HG03469 (cell line): ENCODE data around the gene PLEKHA7.

ENCODE experiments used
- ATAC-seq: cut with Tn5 transposase; IDR thresholded peaks from one replicate; pipeline ENCODE4 v1.9.1; 2021; ENCODE audit warnings: mild to moderate bottlenecking, moderate library complexity, moderate number of reproducible peaks; ENCODE audit not compliant: unreplicated experiment

PLEKHA7 gene

DNA sequence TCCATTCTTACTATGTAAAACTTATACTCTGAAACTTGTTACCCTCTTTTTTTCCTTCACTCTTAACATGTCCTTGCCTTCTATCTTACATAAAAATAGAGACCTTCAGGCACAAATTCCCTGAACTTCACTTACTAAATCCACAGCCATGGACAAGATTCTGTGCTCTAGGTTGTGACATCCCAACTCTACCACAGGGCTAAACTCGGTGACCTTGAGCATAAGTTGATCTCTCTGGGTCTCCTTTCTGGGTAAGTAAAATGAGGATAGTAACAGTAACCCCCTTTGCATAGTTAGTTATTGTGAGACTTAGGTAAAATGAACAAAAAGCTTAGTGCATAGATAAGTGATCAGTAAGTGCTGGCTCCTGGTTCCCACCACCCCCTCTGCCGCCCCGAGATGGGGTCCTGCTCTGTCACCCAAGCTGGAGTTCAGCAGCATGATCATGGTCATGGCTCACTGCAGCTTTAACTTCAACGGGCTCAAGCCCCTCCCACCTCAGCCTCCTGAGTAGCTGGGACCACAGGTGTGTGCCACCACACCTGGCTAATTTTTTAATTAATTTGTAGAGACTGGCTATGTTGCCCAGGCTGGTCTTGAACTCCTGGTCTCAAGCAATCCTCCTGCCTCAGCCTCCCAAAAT, 255.7 kb downstream of the PLEKHA7 start:
- ATAC-seq: no peak

DNA sequence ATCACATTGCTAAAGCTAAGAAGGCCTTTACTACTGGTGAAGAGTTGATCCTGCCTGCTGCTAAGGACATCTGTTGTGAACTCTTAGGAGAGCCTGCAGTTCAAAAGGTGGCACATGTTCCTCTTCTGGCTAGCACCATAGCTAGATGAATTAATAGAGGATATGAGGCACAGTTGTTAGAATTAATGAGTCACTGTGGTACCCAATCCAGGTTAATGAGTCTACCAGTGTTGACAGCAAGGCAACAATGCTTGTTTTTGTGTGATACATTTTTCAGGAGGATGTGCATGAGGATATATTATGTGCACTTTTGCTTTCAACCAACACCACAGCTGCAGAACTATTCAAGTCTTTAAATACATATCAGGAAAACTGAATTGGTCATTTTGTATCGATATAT, 263.8 kb downstream of the PLEKHA7 start:
- ATAC-seq: no peak

DNA sequence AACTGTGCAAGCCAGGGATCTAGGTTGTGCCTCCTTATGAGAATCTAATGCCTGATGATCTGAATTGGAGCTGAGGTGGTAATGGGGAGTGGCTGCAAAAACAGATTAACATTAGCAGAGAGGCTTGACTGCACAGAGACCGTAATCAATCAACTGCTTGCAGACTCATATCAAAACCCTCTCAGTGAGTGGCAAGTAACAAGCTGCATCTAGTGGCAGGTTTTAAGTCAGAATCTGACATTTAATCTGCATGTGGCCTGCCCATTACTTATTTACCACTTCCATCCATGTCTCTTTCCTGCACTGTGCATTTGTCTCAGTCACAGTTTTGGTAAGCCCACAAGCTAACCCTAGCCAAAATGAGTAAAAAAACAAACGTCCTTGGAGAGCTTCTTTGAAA, 264.5 kb downstream of the PLEKHA7 start:
- no peak for ATAC-seq

DNA sequence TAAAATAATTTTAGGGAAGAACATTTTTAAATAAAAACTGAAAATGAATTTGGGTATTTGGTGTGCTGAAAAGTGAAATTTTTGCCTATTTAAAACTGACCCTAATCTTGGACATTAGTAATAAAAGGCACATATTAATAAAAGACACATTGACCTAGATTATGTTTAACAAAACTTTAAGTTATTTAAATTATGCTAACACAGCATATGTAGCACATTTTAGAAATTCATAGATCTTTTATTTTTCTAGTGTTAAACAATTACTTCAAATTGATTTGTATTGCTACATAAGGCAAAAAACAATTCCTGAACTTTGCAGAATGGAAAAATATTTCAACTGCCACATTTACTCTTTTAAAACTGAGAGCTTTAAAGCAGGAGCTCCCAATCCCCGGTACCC, 265.1 kb downstream of the PLEKHA7 start:
- ATAC-seq: no peak

DNA sequence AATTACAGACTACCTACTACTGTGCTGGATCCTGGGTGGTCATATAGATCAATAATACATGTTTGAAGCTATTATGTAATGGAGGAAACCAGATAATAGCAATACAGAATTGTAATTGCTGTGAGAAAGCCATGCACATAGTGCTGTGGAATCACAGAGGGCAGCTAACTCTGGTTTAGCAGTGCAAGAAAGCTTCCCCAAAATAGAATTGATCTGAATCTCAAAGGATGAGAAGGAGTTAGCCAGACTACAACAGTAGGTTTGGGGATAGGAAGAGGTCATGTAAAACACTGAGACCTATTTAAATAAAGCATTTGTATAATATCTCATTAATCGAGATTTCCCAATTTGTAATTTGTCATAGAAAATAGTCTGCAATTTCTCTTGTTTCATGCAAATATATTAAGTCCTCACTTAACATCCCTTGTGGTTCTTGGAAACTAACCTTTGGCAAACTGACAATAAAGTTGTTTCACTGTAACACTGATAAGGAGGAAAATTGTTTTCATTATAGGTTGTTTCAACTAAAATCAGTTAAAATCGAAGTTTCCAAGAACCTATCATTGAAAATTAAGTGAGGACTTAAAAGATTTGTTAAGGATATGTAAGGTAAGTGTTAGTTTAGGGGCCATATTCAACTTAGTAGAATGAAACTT, 268.1 kb downstream of the PLEKHA7 start:
- no peak for ATAC-seq

DNA sequence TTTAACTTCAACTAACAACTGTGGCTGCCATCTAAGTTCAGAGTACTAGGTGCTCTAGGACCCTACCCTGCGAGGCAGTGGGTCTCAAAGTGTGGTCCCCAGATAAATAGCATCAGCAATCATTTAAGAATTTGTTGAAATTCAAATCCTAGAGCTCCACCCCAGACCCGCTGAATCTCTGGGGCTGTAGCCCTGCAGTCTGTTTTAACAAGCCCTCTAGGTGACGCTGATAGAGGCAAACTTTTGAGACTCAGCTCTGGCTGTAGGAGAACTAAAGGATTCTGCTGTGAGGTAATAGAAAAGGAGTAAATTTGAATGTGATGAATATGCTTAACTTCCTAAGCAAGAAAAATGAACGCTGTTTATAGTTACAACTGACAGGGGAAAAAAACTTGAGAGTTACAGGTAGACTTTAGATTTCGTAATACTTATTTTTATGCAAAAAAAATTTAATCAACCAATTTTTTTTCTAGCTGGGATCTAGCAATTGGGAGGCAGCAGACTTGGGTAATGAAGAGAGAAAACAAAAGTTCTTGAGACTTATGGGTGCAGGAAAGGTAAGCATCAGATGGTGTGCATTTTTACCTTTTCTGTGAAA, 270.0 kb downstream of the PLEKHA7 start:
- ATAC-seq: no peak

DNA sequence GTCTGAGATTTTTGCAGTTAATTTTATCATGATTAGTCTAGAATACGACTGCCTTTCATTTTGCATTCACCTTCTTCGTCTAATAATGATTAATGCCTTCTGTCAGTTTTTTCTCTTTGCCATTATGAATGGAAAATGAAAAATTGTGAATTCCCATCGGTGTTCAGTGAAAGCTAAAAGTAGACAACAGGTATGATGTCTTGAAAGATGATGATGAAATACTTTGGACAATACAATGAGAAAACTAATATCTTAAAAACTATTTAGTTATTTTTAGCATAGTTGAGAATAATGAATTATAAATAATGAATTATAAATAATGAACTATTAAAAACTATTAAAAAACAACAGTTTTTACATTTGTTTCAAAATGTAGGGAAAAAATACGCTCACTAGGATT, 270.7 kb downstream of the PLEKHA7 start:
- ATAC-seq: no peak

DNA sequence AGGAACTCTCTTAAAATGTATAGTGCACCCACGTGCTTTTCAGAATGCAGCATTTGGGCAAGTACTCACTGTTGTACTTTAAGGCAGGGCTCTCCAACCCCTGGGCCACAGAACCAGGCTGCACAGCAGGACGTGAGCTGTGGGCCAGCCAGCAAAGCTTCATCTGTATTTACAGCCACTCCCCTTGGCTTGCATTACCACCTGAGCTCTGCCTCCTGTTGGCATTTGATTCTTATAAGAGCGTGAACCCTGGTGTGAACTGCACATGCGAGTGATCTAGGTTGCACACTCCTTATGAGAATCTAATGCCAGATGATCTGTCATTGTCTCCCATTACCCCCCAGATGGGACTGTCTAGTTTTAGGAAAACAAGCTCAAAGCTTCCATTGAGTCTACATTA, 272.7 kb downstream of the PLEKHA7 start:
- ATAC-seq: no peak

DNA sequence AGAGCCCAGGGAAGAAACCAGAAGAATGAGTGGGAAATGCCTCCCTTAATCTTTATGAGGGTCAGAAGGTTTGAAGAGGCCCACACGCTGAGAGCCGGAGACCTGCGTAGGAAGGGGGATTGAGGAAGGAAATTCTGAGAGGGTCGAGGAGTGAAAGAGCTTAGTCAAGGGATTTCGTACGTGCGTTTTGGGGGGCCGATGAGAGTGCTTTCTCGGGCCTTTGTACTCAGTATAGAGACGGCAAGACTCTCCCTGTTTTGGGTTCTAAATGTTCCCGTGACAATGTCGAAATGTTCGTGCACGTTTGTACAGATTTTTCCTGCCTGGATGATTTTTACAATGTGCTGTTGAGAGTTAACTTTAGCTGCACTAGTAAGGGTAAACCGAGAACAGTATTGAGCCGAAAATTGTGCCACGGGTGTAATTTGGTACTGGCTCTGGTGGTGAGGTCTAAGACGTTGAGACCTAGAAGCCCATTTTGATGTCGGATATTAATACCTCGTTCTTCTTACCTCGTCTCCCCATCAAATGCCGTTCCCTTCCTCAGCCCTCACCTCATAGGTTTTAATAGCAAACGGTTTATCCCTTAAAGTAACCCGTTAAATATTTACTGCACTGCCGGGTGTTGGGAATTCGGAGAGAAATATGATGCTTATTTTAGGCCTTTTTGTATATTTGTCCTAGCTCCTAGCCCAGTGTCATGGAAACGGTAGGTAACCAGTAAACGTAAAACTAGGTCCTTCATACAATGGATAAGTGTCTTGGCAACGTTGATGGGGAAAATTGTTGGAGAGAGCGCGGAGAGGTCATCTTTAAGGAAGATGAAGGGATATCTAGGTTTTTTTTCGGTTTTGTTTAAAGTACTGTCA, 275.0 kb downstream of the PLEKHA7 start:
- ATAC-seq: no peak

DNA sequence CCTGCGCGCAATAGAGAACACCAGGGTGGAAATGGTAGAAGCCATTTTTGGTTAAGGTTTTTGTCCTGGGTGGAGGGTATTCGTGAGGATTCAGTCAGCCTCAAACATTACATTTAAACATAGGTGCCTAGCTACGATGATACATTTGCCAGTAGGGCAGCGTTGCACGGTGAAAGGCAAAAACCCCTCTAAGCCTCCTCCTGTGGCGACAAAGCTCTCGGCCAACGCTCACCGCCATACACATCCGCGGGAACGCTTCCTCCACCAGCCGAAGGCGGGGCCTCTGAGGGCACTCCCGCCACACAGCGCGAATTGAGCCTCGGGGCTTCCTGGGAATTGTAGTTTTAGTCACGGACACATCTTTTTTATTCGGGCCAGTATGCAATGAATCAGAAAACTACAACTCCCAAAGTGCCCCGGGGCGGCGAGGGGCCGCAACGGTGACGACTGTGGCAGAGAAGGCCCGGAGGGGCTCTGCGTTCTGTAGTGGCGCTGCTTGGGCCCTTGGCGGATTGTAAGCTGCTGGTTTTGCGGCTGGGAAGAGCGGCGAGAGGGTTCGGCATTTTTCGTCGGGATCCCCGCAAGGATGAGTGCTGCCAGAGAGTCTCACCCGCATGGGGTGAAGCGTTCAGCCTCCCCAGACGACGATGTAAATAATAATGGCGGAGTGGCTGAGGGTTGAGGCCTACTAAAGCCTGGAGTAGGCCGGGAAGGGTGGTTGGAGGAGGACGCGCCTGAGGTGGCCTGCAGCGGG, 275.8 kb downstream of the PLEKHA7 start, which contains the start of gene C11orf58:
TSS of gene C11orf58 (plus strand) at position 455 of the 754 bp plus-strand sequence. CDS start at position 587, 132 bp downstream.
- peak; percentile 98 for ATAC-seq

DNA sequence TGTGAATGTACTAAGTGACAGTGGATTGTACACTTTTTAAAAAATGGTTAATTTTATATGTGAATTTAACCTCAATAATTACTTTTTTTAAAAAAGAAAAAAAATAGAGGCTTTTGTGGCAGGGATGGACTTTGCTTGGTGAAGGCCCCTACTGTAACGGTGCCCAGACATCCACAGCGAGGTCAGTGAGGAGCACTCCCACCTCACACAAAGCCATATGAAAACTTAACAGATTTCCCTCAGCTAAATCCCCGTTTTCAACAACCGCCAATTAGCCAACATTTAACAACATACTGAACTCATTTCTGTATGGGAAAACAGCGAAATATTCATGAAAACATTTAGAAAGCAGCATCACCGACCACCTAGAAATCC, 276.4 kb downstream of the PLEKHA7 start:
- no peak for ATAC-seq
